ENCODE data around the gene CNTNAP4.

CNTNAP4 gene

DNA sequence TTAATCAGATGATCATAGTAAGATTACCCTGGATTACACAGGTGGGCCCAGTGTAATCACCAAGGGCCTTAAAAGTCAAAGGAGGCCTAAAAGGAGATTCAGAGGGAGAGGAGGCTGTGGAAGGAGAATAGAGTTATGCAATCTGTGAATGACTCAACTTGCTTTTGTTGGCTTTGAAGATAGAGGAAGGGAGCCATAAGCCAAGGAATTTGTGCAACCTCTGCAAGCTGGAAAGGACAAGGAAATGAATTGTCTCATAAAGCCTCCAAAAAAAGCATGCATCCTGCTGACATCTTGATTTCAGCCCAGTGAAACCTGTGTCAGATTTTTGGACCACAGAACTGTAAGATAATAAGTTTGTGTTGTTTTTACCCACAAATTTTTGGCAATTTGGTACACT is 109.6 kb downstream of the CNTNAP4 start:
- Histone ChIP-seq H3K4me3 (no peak overlapping the region), H3K27ac (no peak overlapping the region)
- TF ChIP-seq CTCF (IDR thresholded peaks at IDR 0.05): no peak
- no peak for DNase-seq (ENCODE audit: low spot score)

DNA sequence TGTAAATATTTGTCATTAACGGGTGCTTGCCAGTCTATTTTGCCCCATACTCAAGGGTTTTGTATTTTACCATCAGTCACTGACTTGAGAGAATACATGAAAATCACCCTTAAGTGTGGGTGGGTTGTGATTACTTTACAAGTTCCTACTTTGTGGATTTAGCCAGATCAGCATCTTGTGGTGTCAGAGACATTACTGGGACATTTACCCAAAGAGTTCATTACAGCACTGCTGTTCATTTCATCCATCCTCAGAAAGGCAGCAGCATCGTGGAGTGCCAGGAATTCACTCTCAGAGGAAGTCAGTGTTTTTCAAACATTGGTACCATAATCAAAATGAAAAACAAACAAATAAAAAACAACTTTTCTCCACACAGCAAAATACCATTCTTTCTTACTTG is 110.8 kb downstream of the CNTNAP4 start:
- no peak for TF ChIP-seq CTCF (IDR thresholded peaks at IDR 0.05)
- Histone ChIP-seq H3K27ac (no peak overlapping the region), H3K4me3 (no peak overlapping the region)
- no peak for DNase-seq (ENCODE audit: low spot score)

DNA sequence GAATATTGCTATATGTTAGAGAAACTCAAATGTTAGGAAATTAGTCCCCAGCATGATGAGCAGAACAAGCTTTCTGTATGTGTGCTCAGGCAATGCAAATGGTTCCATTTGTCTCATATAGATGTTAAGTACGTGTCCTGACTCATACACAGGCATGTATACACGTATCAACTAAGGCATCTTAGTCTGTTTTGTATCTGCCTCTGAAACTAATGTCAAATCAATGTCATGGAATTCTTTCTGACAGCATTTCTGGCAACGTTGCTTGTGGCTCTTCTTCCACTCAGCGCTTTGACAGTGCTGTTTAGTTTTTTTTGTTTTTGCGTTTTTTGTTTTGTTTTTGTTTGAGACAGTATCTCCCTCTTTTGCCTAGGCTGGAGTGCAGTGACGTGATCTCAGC is 111.9 kb downstream of the CNTNAP4 start:
- no peak for DNase-seq (ENCODE audit: low spot score)
- TF ChIP-seq CTCF (IDR thresholded peaks at IDR 0.05): no peak
- H3K27ac ChIP-seq: no peak overlapping the region
- no peak overlapping the region for H3K4me3 ChIP-seq

DNA sequence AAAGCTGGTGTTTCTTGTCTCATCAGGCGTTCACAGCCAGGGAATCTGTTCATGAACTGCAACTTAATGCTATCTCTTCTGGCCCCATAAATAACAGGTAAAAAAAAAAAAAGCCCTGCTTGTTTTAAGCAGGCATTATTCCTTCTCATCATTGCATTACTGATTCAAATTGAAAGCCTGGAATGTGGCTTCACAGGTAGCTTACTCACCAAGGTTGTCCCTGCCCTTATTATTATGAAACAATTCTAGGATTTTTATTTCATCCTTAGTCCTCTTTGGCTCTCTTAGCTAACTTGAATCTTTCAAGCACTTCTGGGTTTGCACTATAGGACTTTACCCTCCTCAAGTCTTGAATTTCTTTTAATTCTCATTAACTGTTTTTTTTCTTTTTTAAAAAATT is 113.3 kb downstream of the CNTNAP4 start:
- DNase-seq (ENCODE audit: low spot score): no peak
- no peak overlapping the region for H3K4me3 ChIP-seq
- TF ChIP-seq CTCF (IDR thresholded peaks at IDR 0.05): no peak
- H3K27ac ChIP-seq: no peak overlapping the region

DNA sequence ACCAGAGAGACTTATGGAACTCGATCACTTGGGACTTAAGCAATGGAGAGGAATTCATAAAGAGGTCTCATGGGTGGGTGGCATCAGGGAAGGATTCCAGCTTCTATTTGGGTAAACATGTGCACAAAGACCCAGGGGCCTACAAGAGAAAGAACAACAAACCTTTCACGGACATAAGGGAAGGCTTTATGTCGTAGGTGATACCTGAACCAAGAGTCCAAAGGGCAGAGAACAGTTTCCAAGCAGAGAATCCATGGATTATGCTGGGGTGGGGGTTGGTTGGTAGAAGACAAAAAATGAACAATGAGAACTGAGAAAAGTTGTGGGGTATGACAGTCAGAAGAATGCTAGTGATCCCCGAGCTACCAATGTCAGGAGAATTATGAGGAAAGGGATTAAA is 119.8 kb downstream of the CNTNAP4 start:
- no peak for DNase-seq (ENCODE audit: low spot score)
- H3K4me3 ChIP-seq: no peak overlapping the region
- no peak for TF ChIP-seq CTCF (IDR thresholded peaks at IDR 0.05)
- no peak overlapping the region for H3K27ac ChIP-seq

DNA sequence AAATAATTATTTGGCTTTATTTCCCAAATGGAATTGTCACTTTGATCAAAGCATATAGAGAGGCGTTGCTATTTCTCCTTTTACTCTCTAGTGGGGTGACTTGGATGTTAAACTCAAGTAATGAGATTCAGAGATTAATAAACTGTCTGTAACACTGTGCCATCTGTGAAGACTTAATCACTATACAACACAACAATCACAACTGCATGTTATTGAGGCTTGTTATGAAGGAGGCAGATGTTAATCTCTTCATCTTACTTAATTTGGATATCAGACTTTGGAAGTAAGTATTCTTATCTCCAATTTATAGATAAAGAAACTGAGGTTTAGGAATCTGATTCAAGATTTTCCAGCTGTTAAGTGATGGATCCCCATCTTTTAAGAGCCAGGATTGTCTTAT is 132.5 kb downstream of the CNTNAP4 start:
- no peak overlapping the region for H3K27ac ChIP-seq
- DNase-seq (ENCODE audit: low spot score): no peak

DNA sequence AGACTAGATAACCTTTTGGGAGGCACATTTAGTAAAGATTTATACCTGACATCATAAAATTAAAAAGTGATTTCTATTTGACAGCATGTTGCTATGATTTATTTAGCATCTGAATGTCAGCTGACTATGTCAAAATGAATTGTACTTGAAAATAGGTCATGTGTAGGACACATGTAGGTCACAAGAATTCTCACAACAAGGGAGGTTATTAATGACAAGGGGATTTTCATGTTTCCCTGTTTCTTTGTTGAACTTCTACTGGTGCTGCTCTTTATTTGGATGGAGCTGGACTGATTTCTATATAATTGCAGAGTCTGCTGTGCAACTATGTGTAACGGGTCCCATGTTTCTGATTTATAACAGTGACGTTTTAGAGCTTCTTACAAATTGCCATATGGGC is 144.4 kb downstream of the CNTNAP4 start:
- no peak for TF ChIP-seq CTCF (IDR thresholded peaks at IDR 0.05)
- DNase-seq (ENCODE audit: low spot score): no peak
- Histone ChIP-seq H3K4me3 (no peak overlapping the region), H3K27ac (no peak overlapping the region)

More for the DNA sequence above, 132.5 kb downstream of the CNTNAP4 start:
- no peak for TF ChIP-seq CTCF (IDR thresholded peaks at IDR 0.05)
- no peak overlapping the region for H3K4me3 ChIP-seq

Measured in coronary artery (tissue), 2 donors.